ENCODE results near the gene TRIM60.
"Not testable (repeated sequence)": the region's sequence is repeated elsewhere in the genome, so short reads cannot be mapped to it uniquely, and the experiment has no call there.

TRIM60 gene

GRCh38 chr4:165084787-165085186, 53.0 kb downstream of the TRIM60 start:
- H3K4me3 Mint-ChIP-seq; H3K9me3 Mint-ChIP-seq; H3K4me1 Mint-ChIP-seq (ENCODE audit: low read depth); H3K27ac Mint-ChIP-seq; H3K27me3 Mint-ChIP-seq: not testable (repeated sequence)
- H3K36me3 Mint-ChIP-seq (ENCODE audit: low read depth), result peaks cover 32% of the 10 kb centered on the region

GRCh38 chr4:165085946-165086345, 54.1 kb downstream of the TRIM60 start:
- H3K4me1 Mint-ChIP-seq (ENCODE audit: low read depth), result no peaks in the 10 kb centered on the region
- peaks cover 32% of the 10 kb centered on the region for H3K36me3 Mint-ChIP-seq (ENCODE audit: low read depth)
- H3K27me3 Mint-ChIP-seq, result no peaks in the 10 kb centered on the region
- H3K27ac Mint-ChIP-seq, result no peak overlapping the region
- no peaks in the 10 kb centered on the region for H3K9me3 Mint-ChIP-seq
- no peak overlapping the region for H3K4me3 Mint-ChIP-seq

DNA sequence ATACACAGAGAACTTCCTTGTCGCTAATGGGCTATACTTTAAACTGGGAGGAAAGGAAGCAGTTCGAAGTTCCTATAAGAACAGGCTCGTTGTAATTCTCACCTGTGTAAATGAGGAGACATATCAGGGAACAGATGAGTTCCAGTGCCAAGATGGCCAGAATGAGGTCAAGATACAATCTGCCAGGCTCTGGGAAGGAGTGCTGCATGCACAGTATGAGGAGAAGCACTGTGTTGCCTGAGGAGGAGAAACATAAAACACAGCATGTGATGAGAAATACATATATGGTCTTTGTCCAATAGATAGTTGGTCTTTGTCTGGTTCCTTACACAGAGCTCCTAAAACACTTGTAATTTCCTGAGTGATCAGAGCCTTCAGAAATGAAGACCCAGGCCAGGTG, 56.6 kb downstream of the TRIM60 start:
- Mint-ChIP-seq H3K4me1 (ENCODE audit: low read depth) (no peaks in the 10 kb centered on the region), H3K27me3 (no peaks in the 10 kb centered on the region), H3K27ac (no peak overlapping the region), H3K4me3 (no peak overlapping the region), H3K36me3 (ENCODE audit: low read depth) (peaks cover 41% of the 10 kb centered on the region), H3K9me3 (no peaks in the 10 kb centered on the region)
